HepG2 (cell line): Measurements from ENCODE around the gene ARVCF. TPM values are rescaled to one million over a fixed set of nuclear protein-coding genes. Genes with fewer than 3 reads are reported as not detected.
A peak's percentile ranks its signal among the peaks of the same experiment; 100 is the strongest.

ENCODE experiments used
- DZIP1 ChIP-seq: sonication (generic); formaldehyde crosslinking; IDR thresholded peaks from 2 replicates; pipeline ENCODE4 v1.5.0; 2020; ENCODE audit warnings: mild to moderate bottlenecking, missing genetic modification reagents
- ELF1 ChIP-seq: sonication (generic); formaldehyde crosslinking; IDR thresholded peaks from 2 replicates; pipeline ENCODE4 v1.4.0; 2020; ENCODE audit warnings: missing genetic modification reagents
- ERF ChIP-seq: IDR thresholded peaks from 2 replicates; pipeline ENCODE4 v1.6.1; 2018; ENCODE audit warnings: missing biosample characterization, missing genetic modification reagents
- HMG20B ChIP-seq: conservative IDR thresholded peaks from 2 replicates; pipeline ENCODE4 v1.6.1; 2016; ENCODE audit warnings: missing genetic modification reagents, missing compliant biosample characterization
- HOXD1 ChIP-seq: sonication (generic); formaldehyde crosslinking; IDR thresholded peaks from 2 replicates; pipeline ENCODE4 v1.5.0; 2020; ENCODE audit warnings: missing genetic modification reagents
- NFKB2 ChIP-seq: sonication (generic); formaldehyde crosslinking; IDR thresholded peaks from 2 replicates; pipeline ENCODE4 v1.4.0; 2020; ENCODE audit warnings: missing genetic modification reagents, borderline replicate concordance
- PATZ1 ChIP-seq: sonication (generic); formaldehyde crosslinking; IDR thresholded peaks from 2 replicates; pipeline ENCODE4 v1.4.0; 2020; ENCODE audit warnings: missing genetic modification reagents
- PHF20 ChIP-seq: sonication (generic); formaldehyde crosslinking; IDR thresholded peaks from 2 replicates; pipeline ENCODE4 v1.5.0; 2020; ENCODE audit warnings: mild to moderate bottlenecking, missing genetic modification reagents
- POLR2AphosphoS2 ChIP-seq: IDR thresholded peaks from 2 replicates; pipeline ENCODE4 v1.6.1; 2011; ENCODE audit warnings: low read depth, low read length, improper control_type of control experiment
- ZNF142 ChIP-seq: sonication (generic); formaldehyde crosslinking; IDR thresholded peaks from 2 replicates; pipeline ENCODE4 v1.4.0; 2020; ENCODE audit warnings: missing genetic modification reagents
- ZNF337 ChIP-seq: sonication (generic); formaldehyde crosslinking; IDR thresholded peaks from 2 replicates; pipeline ENCODE4 v1.5.1; 2020; ENCODE audit warnings: missing genetic modification reagents, low read depth, mild to moderate bottlenecking, borderline replicate concordance
- ZNF446 ChIP-seq: sonication (generic); formaldehyde crosslinking; IDR thresholded peaks from 2 replicates; pipeline ENCODE4 v1.5.0; 2020; ENCODE audit warnings: mild to moderate bottlenecking, missing genetic modification reagents
- ZNF574 ChIP-seq: sonication (generic); formaldehyde crosslinking; IDR thresholded peaks from 2 replicates; pipeline ENCODE4 v1.4.0; 2020; ENCODE audit warnings: missing genetic modification reagents
- ZNF75D ChIP-seq: sonication (generic); formaldehyde crosslinking; IDR thresholded peaks from 2 replicates; pipeline ENCODE4 v1.8.1; 2023; ENCODE audit warnings: missing genetic modification reagents, mild to moderate bottlenecking, borderline replicate concordance
- ZNF883 ChIP-seq: sonication (generic); formaldehyde crosslinking; IDR thresholded peaks from 2 replicates; pipeline ENCODE4 v1.5.1; 2020; ENCODE audit warnings: mild to moderate bottlenecking, missing genetic modification reagents; ENCODE audit errors: not compliant biosample characterization
- polyA plus RNA-seq, 8 experiments: library from polyadenylated mRNA; depleted of rRNA in 3 of 8; stranded (reverse) in 7 of 8; unstranded in 1 of 8; fragments of >200 nt; fragmentation: Illumina TruSeq in 4 of 8; extraction: Trizol in 4 of 8; gene quantifications; 2 replicates each; pipeline versions ENCODE4 v1.2.1 to v1.2.3, GENCODE V29; 2011 to 2016; ENCODE audit warnings: low read depth in 4 of 8, missing spikeins in 1 of 8, mixed read lengths in 1 of 8; ENCODE audit not compliant: insufficient read depth in 1 of 8
- total RNA-seq, 5 experiments: library from RNA; depleted of rRNA; stranded (reverse); fragments of >200 nt; fragmentation: Illumina TruSeq; extraction: Trizol; gene quantifications; 2 replicates each; pipeline ENCODE4 v1.2.3, GENCODE V29; 2016; ENCODE audit warnings: low read depth in 1 of 5

Gene ARVCF
- total and polyA plus RNA-seq, 2 of the 13 experiments (the other 11 are each of a cell fraction or from before 2014, with no cell fraction given), result 16.4 to 17.7 TPM

- no peak for TF ChIP-seq PATZ1
- TF ChIP-seq HMG20B (CRISPR knock-in tag), result no peak
- no peak for TF ChIP-seq ZNF75D (CRISPR knock-in tag)
- 0 out of 2 replicates have a peak, but pooled peaks have one; percentile 47 for TF ChIP-seq ZNF337 (CRISPR knock-in tag)
- no peak; the same call in 1 of the 2 replicates for TF ChIP-seq ERF (CRISPR knock-in tag)
- TF ChIP-seq DZIP1, result no peak
- TF ChIP-seq POLR2AphosphoS2, result no peak
- no peak for TF ChIP-seq HOXD1 (CRISPR knock-in tag)
- no peak for TF ChIP-seq ZNF142 (CRISPR knock-in tag)
- TF ChIP-seq PHF20 (CRISPR knock-in tag), result no peak
- TF ChIP-seq NFKB2 (CRISPR knock-in tag), result no peak
- no peak for TF ChIP-seq ZNF883 (CRISPR knock-in tag)
- no peak for TF ChIP-seq ZNF446 (CRISPR knock-in tag)
- peak; percentile 70 for TF ChIP-seq ELF1 (CRISPR knock-in tag)
- no peak; the same call in 1 of the 2 replicates for TF ChIP-seq ZNF574 (CRISPR knock-in tag)
Observed at GRCh38 chr22:19937616-19938473, 78.8 kb downstream of the ARVCF start (continued).
